Renal cortex interstitium (tissue), 11 donors: Measurements from ENCODE around the gene FBXW4. TPM values are rescaled to one million over a fixed set of nuclear protein-coding genes. Genes with fewer than 3 reads are reported as not detected.
"Not testable (repeated sequence)": the region's sequence is repeated elsewhere in the genome, so short reads cannot be mapped to it uniquely, and the experiment has no call there.

ENCODE experiments used
- DNase-seq, 11 donors: peaks; one replicate each; pipeline ENCODE4 v3.0.0-alpha.2; 2013; ENCODE audit warnings: low read depth in 9 of 11, low spot score in 4 of 11; ENCODE audit errors: extremely low read depth in 1 of 11
- polyA plus RNA-seq, 3 donors: library from polyadenylated mRNA; unstranded; fragments of 120-200 nt; gene quantifications; one replicate each; pipeline ENCODE4 v1.2.1, GENCODE V29; 2013; ENCODE audit not compliant: insufficient read length in 3 of 3

FBXW4 gene
- polyA plus RNA-seq, 3 donors, result 52.7 to 56.5 (median 55.5) TPM

GRCh38 chr10:101611096-101611905 is 83.7 kb downstream of the FBXW4 start:
- no peak for DNase-seq

GRCh38 chr10:101609481-101609880 is 85.5 kb downstream of the FBXW4 start:
- no peak for DNase-seq

- no peak for DNase-seq
Measured at GRCh38 chr10:101607124-101607523, 87.8 kb downstream of the FBXW4 start.

- peak in 10 of 11 donors; percentile 50 to 76 (median 62) for DNase-seq
Measured at GRCh38 chr10:101602761-101603398, 92.1 kb downstream of the FBXW4 start.

- DNase-seq, result no peak
Measured at GRCh38 chr10:101601541-101601940, 93.4 kb downstream of the FBXW4 start.

GRCh38 chr10:101597091-101597900 is 97.7 kb downstream of the FBXW4 start:
- DNase-seq, result no peak

- peak in 1 of 11 donors; percentile 33 for DNase-seq
Measured at GRCh38 chr10:101595591-101596433, 99.2 kb downstream of the FBXW4 start.

GRCh38 chr10:101593331-101593730 is 101.6 kb downstream of the FBXW4 start:
- DNase-seq, result not testable (repeated sequence)

GRCh38 chr10:101588879-101589278 is 106.1 kb downstream of the FBXW4 start:
- DNase-seq, result no peak

GRCh38 chr10:101587725-101588653 is 107.0 kb downstream of the FBXW4 start, which contains the start of the genes DPCD and POLL:
Gene DPCD, plus strand, starts transcription at chr10:101588321. Its CDS starts 16 bp downstream, at chr10:101588337.
Gene POLL, minus strand, starts transcription at chr10:101588257. Its CDS starts 897 bp downstream, at chr10:101587360.
- DNase-seq, result peak; percentile 88 to 97 (median 96)

- no peak for DNase-seq
Measured at GRCh38 chr10:101585841-101586240, 109.1 kb downstream of the FBXW4 start.

GRCh38 chr10:101580486-101581399 is 114.2 kb downstream of the FBXW4 start:
- DNase-seq, result no peak

- no peak for DNase-seq
Measured at GRCh38 chr10:101579516-101579870, 115.5 kb downstream of the FBXW4 start.

- DNase-seq, result no peak
Measured at GRCh38 chr10:101578803-101579515, 116.0 kb downstream of the FBXW4 start.

- no peak for DNase-seq
Measured at GRCh38 chr10:101578192-101578591, 116.8 kb downstream of the FBXW4 start.
